SIG-M5 treated with dmso at 0.1 percent for 504 hours (cell line): ENCODE measurements around the gene ATPAF2.

Experiments used
- DNase-seq: peaks from one replicate; lab custom pipeline; 2025; ENCODE audit not compliant: unreplicated experiment; lab: John Stamatoyannopoulos, UW

ATPAF2 gene

GRCh38 chr17:18038861-18039534 is at the start of gene ATPAF2, which contains the start of gene GID4:
Gene ATPAF2, minus strand, starts transcription at chr17:18039168. Its CDS starts 155 bp downstream, at chr17:18039013.
Gene GID4, plus strand, starts transcription at chr17:18039408. Its CDS starts 57 bp downstream, at chr17:18039465.
- DNase-seq = peak; percentile 96

GRCh38 chr17:18087610-18088491 is 48.9 kb upstream of the ATPAF2 start, which contains the start of gene DRG2:
Gene DRG2, plus strand, starts transcription at chr17:18087948. Its CDS starts 76 bp downstream, at chr17:18088024.
- DNase-seq = peak; percentile 84

DNA sequence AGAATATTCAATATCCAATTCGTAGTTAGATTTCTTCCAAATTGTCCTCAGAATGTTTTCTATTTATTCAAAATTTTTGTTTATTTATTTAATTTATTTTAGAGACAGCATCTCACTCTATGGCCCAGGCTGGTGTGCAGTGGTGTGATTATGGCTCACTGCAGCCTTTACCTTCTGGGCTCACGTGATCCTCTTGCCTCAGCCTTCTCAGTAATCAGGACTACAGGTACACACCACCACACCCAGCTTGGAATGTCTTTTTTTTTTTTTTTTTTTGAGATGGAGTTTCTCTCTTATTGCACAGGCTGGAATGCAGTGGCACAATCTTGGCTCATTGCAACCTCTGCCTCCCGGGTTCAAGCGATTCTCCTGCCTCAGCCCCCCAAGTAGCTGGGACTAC is 45.3 kb upstream of the ATPAF2 start:
- DNase-seq = no peak

- DNase-seq = no peak
Observed at GRCh38 chr17:18079543-18079942, 40.6 kb upstream of the ATPAF2 start.

- DNase-seq = no peak
Observed at GRCh38 chr17:18076936-18077335, 38.0 kb upstream of the ATPAF2 start.

GRCh38 chr17:18074566-18075272 is 35.8 kb upstream of the ATPAF2 start:
- DNase-seq = no peak

GRCh38 chr17:18071751-18072150 is 32.8 kb upstream of the ATPAF2 start:
- DNase-seq = no peak

DNA sequence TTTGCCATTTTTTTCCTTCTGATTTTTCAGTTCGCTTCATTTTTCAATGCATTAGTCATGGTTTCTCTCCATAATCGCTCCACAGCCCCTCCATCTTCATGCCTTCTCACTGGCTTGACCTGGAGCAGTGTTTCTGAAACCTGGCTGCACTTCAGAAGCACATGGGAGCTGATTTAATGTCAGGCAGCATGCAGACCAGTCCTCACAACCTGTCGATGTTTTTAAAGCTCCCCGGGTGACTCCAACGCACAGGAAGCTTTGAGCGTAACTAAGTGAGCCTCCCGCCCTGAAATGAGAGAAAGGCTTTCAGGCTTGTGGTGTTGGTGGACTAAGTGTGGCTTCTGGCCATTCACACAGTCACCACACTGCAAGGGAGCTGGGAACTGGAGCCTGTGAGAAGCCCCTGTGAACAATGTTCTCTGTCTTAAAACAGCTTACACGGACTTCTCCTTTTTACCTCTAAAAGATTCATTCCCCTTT is 31.9 kb upstream of the ATPAF2 start:
- DNase-seq = peak; percentile 25

- no peak for DNase-seq
Observed at GRCh38 chr17:18069101-18069500, 30.1 kb upstream of the ATPAF2 start.

- DNase-seq = no peak
Observed at GRCh38 chr17:18066866-18067265, 27.9 kb upstream of the ATPAF2 start.

GRCh38 chr17:18065546-18065945 is 26.6 kb upstream of the ATPAF2 start:
- no peak for DNase-seq

DNA sequence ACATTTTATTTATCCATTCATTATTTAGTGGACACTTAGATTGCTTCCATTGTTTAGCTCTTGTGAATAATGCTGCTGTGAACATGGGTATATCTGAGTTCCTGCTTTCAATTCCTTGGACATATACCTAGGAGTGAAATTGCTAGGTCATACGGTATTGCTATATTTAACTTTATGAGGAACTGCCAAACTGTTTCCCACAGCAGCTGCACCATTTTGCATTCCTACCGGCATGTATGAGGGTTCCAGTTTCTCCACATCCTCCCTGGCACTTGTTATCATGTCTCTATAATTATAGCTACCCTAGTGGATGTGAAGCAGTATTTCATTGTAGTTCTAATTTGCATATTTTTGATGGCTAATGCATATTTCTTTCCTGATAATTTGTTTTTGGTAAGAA is 25.1 kb upstream of the ATPAF2 start:
- DNase-seq = no peak

DNA sequence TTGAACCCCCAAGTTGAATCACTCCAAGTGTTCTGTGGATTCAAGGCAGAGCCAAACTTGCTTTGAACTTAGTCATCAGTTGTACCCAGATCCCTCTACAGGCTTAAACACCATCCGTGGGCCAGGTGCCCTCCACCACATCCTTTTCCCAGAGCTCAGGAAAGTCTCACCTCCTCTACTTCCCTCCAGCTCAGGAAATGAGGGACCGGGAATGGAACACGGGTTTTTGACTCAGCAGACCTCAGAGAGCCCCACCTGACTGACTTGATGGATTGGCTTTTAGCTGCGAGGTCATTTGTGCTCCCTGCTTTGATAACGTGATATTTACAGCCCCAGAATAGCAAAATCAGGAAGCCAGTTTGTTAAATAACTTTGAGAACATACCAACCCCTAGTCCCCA is 20.3 kb upstream of the ATPAF2 start:
- DNase-seq = no peak

GRCh38 chr17:18056214-18056613 is 17.2 kb upstream of the ATPAF2 start:
- no peak for DNase-seq

DNA sequence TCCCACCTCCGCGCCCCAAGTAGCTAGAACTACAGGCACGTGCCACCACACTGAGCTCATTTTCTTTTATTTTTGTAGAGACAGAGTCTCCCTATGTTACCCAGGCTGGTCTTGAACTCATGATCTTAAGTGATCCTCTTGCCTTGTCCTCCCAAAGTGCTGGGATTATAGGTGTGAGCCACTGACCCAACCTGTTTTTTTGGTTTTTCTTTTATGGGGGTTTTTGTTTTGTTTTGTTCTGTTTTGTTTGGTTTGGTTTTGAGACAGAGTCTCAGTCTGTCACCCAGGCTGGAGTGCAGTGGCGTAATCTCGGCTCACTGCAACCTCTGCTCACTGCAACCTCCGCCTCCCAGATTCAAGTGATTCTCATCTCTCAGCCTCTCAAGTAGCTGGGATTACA is 16.6 kb upstream of the ATPAF2 start:
- DNase-seq = no peak

DNA sequence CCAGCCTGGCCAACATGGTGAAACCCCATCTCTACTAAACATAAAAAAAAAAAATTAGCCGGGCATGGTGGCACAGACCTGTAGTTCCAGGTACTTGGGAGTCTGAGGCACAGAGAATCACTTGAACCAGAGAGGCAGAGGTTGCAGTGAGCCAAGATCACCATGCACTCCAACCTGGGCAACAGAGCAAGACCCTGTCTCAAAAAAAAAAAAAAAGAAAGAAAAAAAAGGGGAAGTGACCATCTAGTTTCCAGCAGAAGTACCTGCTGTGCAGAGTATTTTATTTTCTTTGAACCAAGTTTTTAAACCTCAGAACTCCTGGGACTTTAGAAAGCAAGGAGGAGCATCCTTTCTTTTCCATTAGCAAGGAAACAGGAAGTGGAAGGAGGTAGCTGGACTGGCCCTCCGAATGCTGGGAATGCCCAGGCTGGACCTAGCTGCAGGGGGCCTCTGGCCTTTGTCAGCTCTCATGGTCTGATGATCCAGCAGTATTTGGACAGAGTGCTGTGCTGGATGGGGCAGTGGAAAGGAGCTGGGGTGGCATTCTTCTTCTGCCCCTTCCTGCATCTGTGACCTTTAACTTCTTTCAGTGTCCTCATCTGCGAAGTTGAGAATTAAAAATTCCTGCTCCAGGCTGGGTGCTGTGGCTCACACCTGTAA is 6.9 kb upstream of the ATPAF2 start:
- DNase-seq = no peak

GRCh38 chr17:18044609-18045008 is 5.6 kb upstream of the ATPAF2 start:
- no peak for DNase-seq

DNA sequence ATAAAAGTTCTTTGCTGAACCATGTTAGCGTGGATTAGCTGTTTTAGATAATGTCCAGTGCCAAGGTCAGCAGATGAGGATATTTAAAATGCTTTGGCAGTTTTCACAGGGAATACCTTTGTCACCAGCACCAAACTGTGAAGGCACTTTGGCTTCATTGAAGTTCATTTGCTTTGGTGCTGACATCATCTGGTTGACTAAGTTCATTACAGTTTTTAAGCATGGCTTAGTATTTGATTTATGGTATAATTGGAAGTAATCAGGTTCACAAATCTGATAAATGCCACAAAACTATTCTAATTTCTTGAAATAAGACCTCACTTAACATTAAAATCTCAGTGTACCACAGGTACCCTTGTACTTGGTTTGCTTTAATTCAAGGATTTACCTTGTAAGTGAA is 4.5 kb upstream of the ATPAF2 start:
- no peak for DNase-seq

GRCh38 chr17:18042983-18043382 is 4.0 kb upstream of the ATPAF2 start:
- no peak for DNase-seq

GRCh38 chr17:18041776-18042175 is 2.8 kb upstream of the ATPAF2 start:
- peak; percentile 17 for DNase-seq
